Activated CD4-positive, alpha-beta T cell treated with anti-CD3 and anti-CD28 coated beads for 48 hours (primary cell): ENCODE results near the gene KRT78.

Experiments
- DNase-seq: peaks from one replicate; pipeline ENCODE4 v3.0.0-alpha.2; 2020

KRT78 gene

GRCh38 chr12:52822771-52823510 is 25.9 kb downstream of the KRT78 start:
- no peak for DNase-seq

- DNase-seq: no peak
Observed at GRCh38 chr12:52821826-52822660, 26.8 kb downstream of the KRT78 start.

DNA sequence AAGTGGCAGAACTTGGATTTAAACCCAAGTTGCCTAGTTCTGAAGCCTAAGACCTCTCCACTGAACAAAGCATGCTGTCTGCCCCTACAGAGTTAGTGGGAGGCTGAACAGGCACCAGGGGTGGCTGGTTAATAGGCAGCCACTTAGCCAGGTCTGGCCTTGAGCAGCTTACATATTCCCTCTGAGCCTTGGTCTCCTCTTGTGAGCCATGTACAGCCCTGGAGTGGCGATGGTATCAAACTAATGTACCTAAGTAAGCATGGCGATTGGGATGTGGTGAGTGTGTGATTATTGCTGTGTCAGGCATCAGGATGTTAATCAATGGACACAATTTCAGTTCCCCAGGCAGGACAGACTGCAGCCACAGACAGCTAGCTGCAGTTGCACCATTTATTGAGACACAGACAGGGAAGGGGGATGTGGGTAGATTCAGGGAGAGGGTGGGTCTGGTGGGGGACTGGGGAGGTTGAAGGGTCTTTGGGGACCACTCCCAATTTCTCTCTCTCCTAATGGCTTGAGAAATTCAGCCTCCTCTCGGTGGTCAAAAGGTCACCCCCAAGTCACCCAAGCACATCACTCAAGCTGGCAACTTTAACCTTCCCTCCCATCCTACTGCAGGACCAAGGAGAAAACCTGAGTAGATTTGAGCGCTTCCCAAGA is 27.6 kb downstream of the KRT78 start:
- DNase-seq: no peak

GRCh38 chr12:52820521-52820920 is 28.3 kb downstream of the KRT78 start:
- no peak for DNase-seq

- no peak for DNase-seq
Observed at GRCh38 chr12:52819731-52820510, 28.9 kb downstream of the KRT78 start.

GRCh38 chr12:52818887-52819420 is 29.8 kb downstream of the KRT78 start:
- DNase-seq: no peak

DNA sequence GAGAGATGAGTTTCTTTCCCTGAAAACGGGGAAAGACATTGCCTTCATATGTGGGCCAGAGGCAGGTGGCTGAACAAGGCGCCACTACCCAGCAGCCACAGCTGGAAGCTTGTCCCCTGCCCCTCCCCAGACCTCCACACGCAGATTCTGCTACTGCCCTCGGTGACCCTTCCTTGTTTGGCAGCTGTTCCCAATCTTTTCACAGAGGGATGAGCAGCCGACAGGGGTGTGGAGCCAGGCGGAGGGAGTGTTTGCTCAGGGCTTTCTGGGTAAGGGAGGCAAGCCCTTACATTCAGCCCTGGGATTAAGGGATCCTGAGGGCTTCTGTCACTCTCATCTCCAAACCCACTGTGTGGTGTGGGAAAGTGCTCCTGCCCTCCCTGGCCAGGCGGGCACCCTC is 30.4 kb downstream of the KRT78 start:
- no peak for DNase-seq

DNA sequence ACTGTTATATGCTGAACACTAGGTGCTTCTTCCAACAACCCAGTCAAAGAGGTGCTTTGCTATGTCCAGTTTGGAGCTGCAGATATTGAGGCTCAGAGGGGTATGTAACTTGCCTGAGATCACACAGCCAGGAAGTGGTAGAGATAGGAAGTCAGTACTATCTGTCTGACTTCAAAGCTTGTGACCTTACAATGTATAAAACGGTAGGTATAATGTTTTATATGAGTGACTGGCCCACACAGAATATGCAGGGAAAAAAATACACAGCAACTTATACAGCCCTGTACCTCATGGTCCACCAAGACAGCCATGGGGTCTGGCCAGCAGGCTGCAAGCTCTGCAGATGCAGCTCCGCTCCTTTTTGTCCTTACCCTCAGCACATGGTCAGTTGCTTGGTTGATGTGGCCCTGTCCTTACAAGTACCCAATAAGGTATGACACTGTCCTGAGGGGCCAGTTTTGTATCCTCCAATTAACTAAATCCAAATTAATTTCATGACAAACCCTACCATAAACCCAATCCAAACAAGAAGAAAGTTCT is 31.0 kb downstream of the KRT78 start:
- DNase-seq: no peak

GRCh38 chr12:52817003-52817698 is 31.6 kb downstream of the KRT78 start:
- no peak for DNase-seq

- DNase-seq: no peak
Observed at GRCh38 chr12:52815676-52816588, 32.9 kb downstream of the KRT78 start.

GRCh38 chr12:52815161-52815560 is 33.6 kb downstream of the KRT78 start:
- no peak for DNase-seq

DNA sequence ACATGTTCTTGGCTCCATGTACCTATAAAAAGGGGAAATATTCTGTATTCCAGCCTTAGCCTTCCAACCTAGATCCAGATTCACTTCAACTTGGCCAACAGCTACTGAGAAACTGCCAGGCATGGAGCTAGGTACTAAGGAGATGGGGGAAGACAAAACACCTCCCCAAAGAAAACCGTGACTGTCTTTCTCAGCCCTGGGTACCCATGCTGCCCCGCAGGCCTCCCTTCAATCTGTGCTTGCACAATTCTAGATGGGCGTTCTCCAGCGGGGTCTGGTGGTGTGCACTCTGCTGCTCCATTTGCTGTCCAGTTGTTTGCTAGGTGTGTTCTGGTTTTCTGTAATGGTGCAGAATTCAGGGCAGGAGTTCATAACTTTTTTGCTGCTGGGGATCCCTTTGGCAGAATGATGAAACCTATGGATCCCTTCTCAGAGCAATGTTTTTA is 34.1 kb downstream of the KRT78 start:
- DNase-seq: no peak

DNA sequence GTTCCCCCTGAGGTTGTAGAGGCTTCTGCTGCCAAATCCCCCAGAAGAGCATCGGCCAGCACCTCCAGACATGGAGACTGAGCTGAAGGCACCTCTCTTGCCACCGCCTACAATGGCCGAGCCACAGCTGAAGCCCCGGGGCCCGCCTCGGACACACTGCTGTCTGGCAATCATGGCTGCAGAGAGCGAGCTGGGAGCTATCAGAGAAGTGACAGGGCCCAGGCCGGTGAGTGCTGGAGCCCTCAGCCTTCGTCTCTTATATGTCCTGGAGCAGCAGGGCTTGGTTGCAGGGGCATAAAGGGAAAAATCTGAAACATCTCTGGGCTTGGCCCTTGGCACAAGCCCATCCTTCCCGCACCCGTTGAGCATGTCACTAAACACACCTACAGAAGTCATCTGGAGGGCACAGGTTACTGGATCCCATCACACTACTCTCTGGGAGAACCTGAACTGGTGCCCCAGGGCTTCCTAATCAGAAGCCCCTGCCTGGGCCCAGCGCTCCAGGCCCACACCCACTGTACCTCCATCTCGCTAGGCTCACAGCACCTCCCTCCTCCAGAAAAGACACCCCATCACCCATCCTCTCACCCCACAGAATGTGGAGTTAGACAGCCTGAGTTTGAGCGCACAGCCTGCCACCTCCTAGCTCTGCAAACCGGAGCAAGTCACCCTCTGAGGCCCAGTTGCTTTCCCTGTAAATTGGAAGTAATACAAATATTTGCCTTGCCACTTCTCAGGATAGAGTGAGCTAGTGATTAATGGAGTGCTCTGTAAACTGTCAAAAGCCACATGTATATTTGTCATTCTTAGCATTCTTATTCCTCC is 34.7 kb downstream of the KRT78 start, which contains the start of gene KRT4:
KRT4 (minus strand) TSS at position 232 of the 825 bp plus-strand sequence; CDS start at position 174, 58 bp downstream.
- DNase-seq: no peak

GRCh38 chr12:52813203-52813819 is 35.5 kb downstream of the KRT78 start:
- no peak for DNase-seq

DNA sequence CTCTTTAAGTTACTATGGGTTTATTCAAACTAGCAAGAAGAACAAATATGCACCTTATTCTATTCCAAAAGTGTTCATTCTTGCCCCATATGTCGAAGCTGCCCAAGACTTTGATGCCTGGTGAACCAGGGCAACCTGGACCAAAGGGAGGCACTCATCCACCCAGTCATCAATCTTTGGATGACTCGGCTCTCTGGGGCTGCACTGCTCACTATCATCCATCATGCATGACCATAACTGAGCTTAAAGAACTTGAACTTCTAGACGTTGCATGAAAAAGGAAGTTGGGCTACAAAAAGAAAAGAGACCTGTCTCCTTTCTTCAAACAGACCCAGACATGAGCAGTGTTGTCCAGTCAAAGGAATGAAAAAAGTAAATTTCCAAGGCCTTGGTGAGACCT is 36.0 kb downstream of the KRT78 start:
- DNase-seq: no peak

- DNase-seq: no peak
Observed at GRCh38 chr12:52812073-52812400, 36.8 kb downstream of the KRT78 start.

DNA sequence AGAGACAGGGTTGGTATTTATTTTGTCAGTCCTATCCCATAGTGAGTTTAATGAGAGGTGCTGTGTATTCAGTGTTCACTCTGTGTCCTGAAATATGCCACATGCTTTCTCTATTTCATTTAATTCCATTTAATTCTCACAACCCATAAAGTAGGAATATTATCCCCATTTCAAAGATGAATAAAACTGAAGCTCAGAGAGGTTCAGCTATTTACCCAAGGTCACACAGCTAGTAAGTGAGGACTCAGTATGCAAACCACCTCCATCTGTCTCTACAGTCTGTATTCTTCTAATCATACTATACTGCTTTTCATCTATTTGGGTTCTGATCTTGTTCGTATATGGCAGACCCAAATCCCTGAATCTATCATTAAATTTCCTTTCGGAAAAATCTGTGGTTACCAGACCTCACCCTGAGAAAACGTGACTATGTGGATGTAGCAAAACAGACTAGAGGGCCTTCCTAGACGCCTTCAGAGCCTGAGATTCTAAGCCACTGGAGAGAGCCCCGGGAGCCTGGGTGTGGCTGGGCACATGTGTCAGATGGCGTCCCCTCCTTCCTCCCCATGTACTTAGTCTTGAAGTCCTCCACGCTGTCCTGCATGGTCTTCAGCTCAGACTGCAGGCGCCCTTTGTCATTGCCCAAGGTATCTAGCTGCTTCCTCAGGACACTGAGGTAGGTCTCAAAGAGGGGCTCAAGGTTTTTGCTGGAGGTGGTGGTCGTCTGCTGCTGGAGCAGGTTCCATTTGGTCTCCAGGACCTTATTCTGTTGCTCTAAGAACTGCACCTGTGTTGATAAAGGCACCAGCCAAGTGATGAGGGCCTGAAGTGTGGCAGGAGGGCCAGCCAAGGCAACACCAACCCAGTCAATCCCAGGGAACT is 37.4 kb downstream of the KRT78 start:
- no peak for DNase-seq

- no peak for DNase-seq
Observed at GRCh38 chr12:52810554-52810953, 38.2 kb downstream of the KRT78 start.
